Activated CD4-positive, alpha-beta T cell treated with anti-CD3 and anti-CD28 coated beads for 24 hours (primary cell): Measurements from ENCODE around the gene ZRANB2.

Source experiments
- DNase-seq, 2 donors: peaks; one replicate each; pipeline ENCODE4 v3.0.0-alpha.2; 2020; ENCODE audit warnings: low read depth in 2 of 2

Gene ZRANB2, protein sequence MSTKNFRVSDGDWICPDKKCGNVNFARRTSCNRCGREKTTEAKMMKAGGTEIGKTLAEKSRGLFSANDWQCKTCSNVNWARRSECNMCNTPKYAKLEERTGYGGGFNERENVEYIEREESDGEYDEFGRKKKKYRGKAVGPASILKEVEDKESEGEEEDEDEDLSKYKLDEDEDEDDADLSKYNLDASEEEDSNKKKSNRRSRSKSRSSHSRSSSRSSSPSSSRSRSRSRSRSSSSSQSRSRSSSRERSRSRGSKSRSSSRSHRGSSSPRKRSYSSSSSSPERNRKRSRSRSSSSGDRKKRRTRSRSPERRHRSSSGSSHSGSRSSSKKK

DNA sequence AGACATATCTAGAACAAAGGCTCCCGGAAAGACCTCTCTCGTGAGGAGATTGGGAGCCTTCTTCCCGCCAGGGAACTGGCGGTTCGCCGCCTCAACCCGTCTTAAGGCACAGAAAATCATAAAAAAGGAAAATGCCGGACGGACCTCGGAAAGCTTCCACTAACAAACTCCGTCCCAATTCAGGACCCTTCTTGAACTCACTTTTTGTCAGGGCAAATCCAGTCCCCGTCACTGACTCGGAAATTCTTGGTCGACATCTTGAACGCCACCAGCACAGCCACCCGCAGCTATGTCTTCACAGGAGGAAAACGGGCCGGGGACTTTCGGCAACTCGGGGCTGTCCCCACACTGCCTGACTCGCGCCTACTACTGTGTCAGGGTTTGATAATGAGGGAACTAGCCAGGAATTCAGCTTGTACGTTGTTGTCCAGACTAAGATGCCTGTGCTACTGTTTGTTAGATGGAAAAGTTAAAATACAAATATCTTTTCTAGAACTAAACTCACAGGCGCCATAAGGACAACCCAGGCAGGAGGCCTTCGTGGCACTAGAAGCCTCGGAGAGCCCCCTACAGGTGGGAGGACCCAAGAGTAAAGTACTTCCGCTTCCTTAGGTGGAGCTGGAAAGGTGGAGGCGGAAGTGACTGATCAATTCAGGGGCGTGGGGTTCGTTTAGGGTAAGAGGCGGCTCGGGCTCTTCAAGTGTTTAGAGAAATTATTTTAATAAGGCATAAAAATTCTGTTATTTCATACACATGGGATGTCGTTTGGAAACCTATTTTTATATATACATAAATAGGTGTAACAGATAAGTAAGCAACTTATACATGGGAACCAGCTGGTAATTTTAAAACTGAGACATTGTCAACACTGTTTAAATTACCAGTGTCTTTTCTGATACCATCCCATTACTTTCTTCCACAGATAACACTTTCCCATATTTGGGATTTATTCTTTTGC lies at the start of gene ZRANB2:
TSS of gene ZRANB2 (minus strand) at position 297 of the 958 bp plus-strand sequence. CDS start at position 257, 40 bp downstream.
- DNase-seq, result peak; percentile 80 to 83

DNA sequence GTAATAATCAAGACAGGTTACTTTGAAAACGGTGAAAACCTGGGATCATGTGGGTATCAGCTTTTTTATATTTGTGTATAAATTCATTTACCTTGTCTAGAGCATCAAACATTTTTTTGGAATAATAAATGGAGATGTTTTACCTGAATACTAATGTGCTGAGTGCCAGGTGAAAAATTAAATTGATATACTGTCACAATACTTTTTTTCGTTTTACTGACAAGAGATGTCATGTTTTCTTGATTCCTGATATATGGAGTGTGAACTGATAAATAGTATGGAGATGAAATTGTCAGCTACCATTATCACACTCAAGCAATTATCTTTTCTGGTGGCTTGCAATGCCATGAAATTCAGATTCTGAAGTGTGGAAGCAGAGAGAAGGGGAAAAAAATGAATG lies 47.2 kb upstream of the ZRANB2 start:
- no peak for DNase-seq

DNA sequence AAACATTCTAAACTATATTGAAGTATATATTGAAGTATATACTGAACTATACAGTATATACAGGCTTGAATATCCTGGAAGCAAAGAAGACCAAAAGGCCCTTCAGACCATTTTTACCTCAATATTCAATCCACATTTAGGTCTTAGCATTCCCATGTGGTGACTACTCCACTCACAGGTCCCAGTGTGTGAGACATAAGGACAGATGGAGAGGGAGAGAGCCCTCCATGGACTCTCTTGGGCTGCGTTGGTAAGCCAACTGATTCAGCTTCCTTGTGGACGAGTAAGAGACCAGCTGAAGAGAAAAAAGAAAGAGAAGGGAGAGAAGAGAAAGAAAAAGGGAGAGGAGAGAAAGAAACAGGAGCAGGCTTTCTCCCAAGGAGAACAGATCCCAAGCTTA lies 37.3 kb upstream of the ZRANB2 start:
- DNase-seq, result no peak

DNA sequence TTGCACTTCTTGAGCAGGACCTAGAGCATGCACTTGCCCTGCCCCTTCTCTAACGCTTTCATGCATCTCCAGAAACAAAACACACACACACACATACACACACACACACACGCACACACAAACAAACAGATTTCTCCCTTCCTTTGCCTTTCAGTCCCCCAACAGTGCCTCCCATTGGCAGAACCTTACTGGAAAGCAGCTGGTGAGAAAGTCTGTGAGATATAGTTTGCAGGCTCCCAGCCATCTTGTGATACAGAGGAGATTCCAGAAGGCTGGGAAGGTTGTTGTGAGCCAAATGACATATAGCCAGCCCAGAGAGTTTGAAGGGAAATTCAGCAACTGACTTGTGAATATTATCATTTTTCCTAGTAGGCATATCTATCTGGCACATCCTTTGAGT lies 35.9 kb upstream of the ZRANB2 start:
- no peak for DNase-seq

DNA sequence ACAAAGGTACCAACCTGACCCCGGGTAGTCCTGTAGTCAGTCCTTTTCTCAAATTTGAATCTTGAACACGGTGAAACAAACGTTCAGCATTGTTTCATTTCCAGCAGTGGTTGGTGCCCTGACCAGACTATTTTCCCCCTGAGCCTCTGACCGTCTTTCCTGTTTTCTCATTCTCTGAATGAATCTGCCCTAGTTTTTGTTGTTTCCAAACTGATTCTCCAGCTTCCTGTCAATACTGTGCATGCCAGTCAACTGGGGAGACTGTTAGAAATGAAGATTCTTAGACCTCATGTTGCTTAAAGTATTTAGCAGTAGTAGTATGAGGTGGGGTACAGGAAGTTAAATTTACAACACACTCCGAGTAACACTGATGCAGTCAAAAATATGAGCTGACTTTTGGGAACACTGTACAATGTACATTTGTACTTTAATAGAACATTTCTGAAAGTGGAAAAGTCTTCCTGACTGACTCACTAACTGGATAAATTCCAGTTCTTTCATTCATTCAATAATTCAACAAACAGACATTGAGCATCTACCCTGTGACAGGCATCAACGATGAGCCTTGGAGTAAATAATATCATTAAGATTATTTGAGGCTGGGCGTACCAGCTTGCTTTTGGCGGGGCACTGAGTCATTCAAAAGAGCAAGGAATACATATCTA lies 26.0 kb upstream of the ZRANB2 start:
- DNase-seq, result no peak

DNA sequence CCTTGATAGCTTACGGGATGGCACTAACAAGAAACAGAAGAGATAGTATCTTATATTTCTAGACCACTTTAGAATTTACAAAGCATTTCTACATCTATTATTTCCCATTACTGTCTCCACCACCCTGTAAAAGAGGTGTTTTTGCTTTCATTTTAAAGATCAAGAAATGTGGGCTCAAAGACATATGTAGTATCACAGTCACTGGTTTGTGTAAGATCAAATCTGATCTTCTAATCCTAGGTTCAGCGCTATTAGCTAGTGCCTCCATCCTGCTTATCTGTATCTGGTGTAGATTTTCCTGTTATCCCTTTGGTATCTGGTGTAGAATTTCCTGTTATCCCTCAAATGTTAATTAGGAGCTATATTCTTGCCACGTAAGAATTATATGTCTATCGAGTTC lies 23.6 kb upstream of the ZRANB2 start:
- DNase-seq, result no peak

DNA sequence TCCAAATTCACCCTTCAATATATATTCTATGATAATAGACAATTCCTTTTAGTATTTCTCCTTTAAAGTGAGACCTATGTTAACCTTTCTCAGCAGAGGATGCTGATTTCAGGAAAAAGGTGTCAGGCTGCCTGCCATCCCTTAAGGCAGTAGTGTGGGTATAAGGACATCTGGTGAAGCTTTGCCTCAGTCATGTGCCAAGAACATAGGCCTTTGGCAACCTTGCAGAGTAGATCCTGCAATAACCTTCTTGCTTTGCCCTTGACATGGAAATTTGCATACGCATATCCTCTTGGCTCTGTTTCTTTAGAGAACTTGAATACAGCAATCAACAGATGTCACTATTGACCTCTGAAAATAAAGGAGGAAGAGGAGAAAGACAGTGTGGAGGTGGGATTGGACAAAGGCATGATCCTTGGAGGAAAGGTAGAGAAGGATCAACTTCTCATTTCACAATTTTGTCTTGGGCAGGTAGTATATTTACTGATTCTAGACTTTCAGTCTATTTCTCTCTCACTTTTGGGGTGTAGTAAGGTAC lies 21.1 kb upstream of the ZRANB2 start:
- DNase-seq, result no peak

DNA sequence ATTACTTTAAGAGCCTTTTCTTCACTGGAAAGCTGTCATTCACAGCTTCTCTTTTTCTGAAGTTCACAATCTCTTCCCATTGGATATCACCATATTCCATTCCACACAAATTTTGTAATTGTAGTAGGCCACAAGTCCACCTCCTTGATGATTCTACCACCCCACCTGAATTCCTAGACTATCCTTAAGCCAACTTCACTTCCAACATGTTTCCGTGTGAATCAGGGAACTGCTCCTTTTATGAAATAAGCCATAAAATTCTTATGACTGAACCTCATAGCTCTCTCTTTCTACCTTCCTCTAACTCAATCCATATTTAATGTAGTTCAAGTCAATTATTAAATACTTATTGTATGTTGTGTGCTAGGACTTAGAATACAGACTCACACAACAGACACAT lies 16.6 kb upstream of the ZRANB2 start:
- no peak for DNase-seq

DNA sequence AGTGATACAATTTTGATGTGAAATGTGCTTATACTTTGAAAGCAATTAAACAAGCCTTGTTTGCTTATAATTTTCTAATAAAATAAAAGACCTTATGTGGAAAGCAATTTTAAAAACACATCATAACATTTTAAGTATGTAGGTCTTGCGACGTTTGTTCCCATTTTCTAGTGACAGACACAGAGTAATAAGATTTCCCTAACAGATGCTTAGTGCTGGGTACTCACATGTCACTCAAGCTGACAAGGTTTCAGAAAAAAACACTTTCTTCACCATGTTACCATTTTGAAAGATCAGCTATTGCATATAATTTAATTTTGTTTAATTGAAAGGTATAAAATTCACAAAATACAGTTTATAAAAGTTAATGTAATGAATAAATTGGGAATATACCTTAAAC lies 14.1 kb upstream of the ZRANB2 start:
- DNase-seq, result no peak

DNA sequence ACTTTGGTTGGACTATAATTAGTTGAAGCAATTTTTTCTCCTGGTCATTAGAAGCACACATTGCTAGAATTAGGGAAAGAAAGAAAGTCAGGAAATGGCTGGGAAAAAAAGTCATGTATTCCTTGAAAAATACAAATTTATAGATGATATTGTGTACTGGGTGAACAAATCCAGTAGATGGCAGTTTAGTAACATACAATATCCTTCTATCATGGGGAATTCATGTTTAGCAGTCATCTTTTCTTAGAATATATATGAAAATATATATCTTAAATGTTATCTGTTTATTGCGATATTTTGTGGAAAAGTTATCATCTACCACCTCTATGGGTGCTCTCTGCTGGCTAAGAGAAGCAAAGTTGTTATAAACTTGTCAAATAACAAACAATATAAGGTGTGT lies 13.1 kb upstream of the ZRANB2 start:
- DNase-seq, result no peak

DNA sequence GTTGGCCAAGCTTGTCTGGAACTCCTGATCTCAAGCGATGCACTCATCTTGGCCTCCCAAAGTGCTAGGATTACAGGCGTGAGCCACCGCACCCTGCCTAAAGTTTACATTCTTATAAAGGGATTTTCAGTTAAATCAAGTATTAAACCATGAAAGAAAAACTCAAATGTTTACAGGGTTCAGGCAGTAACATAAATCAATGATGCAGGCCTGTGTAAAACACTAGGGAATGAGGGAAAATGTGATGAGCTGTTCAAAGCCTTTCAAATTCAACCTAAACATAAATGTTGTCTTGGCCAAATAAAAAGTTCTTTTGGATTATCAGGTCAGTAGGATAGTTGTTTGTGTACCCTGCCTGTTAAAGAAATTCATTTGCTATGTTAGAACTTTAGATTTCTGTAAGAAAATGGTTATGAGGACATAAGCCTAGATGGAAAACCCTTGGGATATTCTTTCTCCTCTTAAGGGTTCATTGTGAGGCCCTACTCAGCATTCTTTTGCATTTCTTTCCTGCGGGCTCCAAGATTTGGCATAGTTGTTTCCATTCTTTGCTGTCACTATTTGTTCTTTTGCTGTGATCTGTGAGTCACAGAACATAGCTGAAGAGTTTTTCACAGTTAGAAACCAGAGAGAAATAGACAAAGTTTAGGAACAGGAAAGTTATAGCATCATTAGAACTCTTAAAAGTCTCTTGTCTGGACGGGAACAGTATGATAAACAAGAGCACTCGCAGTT lies 8.9 kb upstream of the ZRANB2 start:
- no peak for DNase-seq

DNA sequence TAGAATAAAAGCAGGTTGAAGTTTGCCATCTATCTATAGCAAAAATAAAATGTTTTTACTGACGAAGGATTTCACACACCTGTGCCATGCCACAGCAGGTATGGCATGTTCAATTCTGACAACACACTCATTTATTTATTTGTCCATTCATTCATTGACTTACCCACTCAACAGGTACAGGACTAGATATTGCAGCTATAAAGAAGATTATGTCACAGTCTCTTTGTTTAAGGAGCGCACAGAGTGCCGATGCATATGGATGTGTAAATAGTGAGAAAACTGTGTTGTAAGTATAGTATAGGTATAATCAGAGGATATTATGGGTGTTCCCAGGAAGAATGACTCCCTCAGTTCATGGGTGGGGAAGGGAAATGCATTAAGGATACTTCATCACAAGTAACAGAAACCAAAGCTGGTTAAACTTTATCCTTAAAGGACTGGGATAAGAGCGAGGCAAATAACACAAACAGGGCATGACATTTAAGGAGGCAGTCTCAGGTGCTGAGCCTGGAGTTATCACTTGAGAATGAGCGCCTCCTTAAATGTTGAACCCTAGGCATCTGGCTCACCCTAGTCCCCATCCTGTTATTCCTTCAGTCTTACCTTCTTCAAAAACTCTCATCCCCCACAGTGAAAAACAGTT lies 7.9 kb upstream of the ZRANB2 start:
- DNase-seq, result no peak

DNA sequence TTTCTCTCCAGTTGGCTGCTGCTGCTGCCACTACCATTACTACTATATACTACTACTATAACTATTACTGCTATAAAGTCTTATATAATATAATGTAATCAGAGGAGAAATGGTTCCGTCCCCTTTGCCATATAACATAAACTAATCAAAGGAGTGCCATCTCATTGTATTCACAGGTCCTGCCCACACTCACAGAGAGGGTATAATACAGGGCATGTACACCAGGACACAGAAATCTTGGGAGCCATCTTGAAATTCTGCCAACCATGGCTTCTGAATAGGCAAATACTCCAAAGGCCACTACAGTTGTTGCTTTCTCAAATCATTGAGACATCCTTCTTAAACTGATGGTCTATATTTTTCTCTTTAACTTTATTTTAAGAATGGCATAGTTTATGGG lies 6.9 kb upstream of the ZRANB2 start:
- no peak for DNase-seq

DNA sequence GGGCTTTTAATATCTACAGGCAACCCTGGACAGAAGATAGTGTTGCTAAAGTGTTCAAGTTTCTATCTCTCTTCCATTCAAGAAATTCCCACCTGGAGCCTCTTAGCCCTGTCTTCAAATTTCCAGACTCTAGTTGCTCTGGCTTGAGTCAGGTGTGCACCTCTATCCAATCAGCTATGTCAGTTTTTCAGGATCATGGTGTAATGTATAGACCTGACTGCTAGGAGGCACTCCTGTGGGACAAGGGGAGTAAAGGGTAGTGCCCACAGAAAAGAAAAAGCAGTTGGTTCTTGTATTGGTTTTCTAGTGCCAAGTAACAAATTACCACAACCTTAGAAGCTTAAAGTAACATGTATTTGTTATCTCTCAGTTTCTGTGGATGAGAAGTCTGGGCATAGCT lies 6.2 kb upstream of the ZRANB2 start:
- no peak for DNase-seq

DNA sequence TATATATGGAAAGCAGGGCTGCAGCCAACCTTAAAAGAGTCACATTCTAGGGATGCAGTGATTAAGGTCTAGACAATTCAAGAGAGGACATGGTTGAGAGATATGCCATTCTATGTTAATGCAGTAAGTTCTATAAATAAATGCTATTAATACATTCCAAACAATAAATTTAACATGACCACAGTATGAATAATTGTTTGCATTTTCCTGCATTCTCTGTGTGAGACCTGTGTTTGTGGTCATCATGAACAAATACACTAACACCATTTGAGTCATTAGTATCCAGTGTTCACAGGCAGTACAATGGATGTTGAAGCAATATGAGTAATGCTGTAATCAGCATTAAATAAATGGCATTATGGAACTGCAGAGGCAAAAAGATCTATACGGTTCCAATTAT lies 5.5 kb upstream of the ZRANB2 start:
- DNase-seq, result no peak

DNA sequence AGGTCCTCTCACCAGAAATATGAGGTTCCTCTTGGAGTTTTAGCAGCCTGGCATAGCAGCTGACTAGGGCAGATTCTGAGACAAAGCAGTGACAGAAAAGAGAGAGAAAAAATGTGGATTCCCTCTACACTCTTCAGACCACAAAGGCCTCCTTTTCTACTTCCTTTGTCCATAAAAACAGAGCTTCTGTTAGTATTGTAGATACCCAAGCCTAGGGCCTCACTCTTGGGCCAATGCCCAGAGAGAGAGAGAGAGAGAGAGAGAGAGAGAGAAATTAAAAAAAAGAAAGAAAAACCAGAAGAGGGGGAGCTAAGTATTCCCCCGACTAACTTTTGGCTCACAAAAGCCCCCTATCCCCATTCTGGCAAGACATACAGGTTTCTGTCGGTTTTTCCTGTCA lies 2.4 kb upstream of the ZRANB2 start:
- no peak for DNase-seq

DNA sequence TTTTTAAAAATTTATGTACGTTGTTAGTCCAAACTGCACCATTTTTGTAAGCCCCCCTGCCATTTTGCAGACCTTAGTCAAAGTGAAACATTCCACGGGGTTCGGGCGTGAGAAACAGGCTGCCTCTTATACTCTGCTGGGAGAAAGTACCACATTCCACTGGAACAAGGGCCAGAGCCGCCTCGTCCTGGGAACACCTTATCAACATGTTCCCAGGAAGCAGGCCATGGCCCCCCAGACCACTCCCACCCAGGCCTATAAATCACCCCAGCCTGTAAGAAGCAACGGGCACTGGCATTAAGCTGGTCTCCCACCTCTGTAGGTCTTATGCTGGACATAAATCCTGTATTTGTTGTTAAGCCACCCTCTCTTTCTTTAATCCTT lies 854 bp upstream of the ZRANB2 start:
- DNase-seq, result no peak

DNA sequence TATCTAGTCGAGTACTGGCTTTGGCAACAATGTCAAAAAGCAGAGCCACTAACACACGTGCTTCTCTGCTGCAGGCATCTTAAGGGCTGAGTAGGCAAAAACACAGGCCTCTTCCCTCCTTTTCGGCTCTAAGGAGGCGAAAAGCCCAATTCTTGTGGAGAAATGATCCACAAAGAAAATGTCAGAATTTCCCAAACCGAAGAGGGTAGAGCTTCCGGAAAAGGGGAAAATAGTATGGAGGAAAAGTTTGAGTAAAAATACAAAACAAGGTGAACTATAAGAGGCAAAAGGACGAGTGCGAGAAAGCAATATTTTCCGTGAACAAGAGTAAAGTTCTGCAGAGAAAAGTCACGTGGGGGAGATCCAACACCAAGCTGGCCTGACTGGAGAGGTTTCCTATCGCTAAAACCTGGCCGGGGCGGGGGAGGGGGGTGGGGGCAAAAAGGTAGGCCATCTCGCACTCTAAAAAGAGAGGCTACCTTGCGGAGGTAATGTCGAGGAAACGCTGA lies 551 bp downstream of the ZRANB2 start:
- peak in 1 of 2 donors; percentile 5 for DNase-seq

DNA sequence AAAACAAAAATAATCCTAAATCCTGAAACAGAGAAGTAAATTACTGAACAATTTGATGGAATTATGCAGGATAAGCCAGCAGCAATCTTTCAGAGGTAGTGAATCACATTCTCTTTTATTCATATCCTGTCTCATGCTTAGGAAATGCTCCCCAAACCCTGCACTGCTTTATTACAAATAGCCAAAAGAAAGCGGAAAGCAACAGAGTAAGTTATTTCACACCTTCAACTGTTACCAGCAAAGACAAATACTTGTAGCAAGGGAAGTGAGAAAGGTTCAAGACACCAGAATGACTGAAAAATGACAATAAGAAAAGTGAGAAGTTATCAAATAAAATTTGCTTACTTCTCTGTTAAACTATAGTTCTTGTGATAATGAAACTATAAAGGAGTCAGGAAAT lies 6.2 kb downstream of the ZRANB2 start:
- DNase-seq, result no peak

DNA sequence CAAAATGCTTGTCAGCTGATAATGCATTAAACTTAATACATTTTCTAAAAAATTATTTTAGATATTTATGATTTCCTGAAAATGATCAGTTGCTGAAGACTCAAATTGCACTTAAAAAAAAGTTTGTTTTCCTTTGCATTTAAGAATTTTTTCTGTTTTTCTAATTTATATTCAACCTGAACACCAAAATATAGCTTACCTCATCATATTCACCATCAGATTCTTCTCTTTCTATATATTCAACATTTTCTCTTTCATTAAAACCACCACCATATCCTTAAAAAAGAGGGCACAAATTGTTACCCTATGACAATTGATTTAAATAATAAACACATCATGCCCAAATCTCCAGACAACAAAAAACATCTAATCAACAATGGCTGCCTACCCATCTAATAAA lies 8.6 kb downstream of the ZRANB2 start:
- DNase-seq, result no peak

DNA sequence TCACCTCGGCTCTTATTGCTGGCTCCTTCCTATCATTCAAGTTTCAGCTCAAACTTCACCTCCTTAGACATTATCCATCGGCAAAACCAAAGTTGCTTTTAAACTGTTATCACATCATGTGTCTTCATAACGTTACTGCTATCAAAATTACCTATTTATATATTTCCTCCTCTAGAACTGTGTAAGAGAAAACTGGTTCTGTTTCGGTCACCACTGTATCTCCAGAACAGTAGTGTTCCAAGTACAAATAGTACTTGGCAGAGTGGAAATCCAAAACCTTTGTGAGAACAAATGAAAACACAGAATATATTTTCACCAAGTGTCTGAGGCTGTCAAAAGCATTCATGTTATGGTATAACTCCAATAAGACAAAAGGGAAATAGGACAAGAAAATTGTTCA lies 9.1 kb downstream of the ZRANB2 start:
- no peak for DNase-seq
